Stimulated activated CD4-positive, alpha-beta T cell treated with anti-CD3 and anti-CD28 coated beads, Interleukin-1b, Interleukin-23, amount 100 ng/mL, for 48 hours (primary cell): ENCODE measurements around the gene PIAS1.
"Not testable (repeated sequence)": the region's sequence is repeated elsewhere in the genome, so short reads cannot be mapped to it uniquely, and the experiment has no call there.

Experiments used
- DNase-seq: peaks from one replicate; pipeline ENCODE4 v3.0.0-alpha.2; 2020

PIAS1 gene

GRCh38 chr15:68187559-68187958 is 133.4 kb downstream of the PIAS1 start:
- no peak for DNase-seq

DNA sequence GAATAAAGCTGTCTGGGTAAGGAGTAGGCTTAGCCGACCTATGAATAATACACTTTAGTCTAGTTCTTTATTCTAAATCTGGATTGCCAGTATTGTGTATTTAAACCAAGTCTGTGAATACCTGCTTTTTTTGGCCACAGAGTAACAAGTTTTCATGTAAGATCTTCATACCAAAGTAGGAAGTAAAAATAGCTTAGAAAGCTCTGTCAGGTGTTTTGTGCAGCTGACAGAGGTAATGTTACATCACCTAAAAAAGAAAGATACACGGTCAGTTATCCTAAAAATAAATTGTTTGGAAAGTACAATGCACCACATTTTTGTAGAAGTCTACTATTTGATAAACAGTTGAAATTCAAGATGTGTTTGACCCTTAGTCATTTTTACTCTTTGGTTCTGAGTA is 134.5 kb downstream of the PIAS1 start:
- no peak for DNase-seq

- no peak for DNase-seq
Observed at GRCh38 chr15:68190048-68190447, 135.9 kb downstream of the PIAS1 start.

DNA sequence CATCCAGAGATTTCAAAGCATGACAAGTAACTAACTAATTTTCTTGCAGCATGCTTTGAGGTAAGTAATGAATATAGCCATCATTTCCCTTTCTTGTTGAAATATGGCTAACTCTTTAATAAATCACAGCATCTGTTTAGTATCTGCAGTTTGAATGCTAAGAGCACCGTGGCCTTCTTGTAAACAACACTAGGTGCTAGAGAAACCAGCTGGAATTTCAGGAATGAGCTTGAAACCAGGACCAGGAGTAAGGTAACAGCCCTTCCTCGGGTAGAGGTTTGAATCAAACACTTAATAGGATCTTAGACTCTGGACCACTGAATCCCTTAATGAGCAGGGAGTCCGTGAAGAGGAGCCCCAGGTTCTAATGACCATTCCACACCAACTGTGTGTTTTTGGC is 137.4 kb downstream of the PIAS1 start:
- DNase-seq, result no peak

DNA sequence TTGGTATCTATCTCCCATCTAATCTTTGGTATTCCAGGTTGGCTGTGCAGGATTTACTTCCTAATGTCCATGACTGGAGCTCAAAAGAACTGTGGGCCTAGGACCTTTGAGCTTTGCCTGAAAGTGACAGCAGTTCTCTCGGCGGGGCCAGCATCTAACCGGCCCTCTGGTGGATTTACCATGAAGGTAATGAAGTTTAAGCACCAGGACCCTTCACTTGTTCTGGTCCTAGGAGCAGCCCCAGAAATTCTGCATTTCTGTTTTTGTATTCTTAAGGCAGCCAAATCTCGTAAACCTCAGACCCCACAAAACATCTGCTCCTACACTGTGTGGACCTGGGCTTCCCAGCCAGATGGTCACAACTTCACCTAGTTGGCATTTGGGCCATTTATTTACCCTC is 138.0 kb downstream of the PIAS1 start:
- DNase-seq, result no peak

GRCh38 chr15:68192804-68193486 is 138.8 kb downstream of the PIAS1 start:
- DNase-seq, result no peak

DNA sequence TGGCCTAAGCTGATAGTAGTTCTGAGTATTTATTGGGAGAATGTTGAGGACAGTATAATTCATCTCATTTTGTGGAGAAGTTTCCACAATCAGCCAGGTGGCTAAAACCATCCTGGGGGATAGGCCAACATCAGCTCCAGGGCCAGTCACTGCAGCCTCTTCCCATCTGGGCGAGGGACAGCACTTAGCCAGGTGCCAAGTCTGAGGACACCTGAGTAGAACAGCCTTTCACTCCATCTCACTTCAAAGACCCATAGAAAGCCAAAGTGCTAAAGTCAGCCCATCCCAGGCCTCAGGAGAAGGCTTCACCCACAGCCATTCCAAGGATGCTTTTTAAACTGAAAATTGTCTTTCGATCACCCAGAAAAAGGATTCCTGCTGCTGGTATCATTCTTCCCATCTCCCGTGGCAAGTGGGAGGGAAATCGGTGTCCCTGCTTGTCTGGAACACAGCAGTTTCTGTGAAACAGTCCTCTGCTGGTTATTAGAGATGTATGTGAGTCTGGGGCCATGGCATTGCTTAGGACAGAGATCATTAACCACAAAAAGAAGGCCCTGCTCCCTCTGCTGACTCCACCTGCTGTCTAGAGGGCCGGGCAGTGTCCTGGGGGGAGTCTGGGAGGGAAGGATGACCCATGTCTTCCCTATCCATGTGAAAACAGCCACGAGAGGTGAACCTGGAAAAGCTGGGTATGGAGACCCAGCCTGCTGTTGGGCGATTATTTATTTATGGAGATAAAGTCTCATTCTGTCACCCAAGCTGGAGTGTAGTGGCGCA is 141.4 kb downstream of the PIAS1 start:
- DNase-seq, result no peak

- no peak for DNase-seq
Observed at GRCh38 chr15:68196445-68197169, 142.5 kb downstream of the PIAS1 start.

DNA sequence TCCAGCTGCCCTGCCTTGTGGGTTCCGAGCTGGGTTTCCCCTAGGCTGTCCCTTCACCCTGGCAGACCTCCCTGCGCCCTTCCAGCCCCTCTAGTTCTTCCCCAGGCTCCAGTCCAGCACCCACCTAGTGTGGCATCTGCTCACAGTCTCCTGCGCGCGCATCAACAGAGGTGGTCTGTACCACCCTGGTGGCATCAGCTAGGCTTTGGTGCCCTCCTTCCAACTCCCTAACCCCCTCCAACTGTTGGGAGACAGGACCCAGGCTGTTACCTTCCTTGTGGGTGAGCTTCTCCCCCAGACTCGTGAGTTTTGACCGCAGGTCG is 143.0 kb downstream of the PIAS1 start:
- DNase-seq, result no peak

- DNase-seq, result no peak
Observed at GRCh38 chr15:68197661-68198437, 143.7 kb downstream of the PIAS1 start.

- no peak for DNase-seq
Observed at GRCh38 chr15:68199340-68199739, 145.2 kb downstream of the PIAS1 start.

GRCh38 chr15:68200016-68200861 is 146.1 kb downstream of the PIAS1 start:
- no peak for DNase-seq

DNA sequence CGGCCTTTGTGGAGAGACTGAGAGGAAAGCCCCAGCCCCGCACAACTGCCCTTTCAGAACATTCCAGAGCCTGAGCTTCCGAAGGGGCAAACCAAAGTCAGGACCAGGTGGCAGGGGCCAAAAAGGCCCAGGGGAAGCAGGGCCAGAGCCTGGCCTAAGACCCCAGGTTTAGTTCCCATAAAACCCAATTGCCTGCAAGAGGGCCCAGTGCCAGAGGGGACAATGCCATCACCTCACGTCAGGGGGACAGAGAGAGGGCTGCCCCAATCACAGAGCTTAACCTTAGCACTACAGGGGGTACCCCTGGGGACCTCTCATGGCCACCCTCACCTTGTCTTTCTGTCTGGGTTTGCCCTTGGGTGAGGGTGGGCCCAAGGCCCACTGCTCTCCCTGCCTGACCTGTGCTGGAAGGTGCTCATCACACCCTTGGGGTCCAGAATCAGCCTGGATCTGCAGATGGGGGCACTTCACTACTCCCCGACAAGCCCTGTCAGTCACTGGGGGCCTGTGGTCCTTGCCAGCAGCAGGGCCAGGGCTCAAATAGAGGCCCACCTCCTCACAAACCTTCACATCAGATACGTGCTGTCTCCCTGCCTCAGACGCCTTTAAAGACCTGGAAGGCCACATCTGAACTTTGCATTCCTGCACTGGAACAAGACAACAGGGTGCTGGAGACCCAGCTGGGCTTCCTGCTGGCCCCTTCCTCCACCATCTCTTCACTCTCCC is 147.2 kb downstream of the PIAS1 start:
- no peak for DNase-seq

GRCh38 chr15:68201879-68202261 is 147.8 kb downstream of the PIAS1 start:
- no peak for DNase-seq

- not testable (repeated sequence) for DNase-seq
Observed at GRCh38 chr15:68202994-68203393, 148.9 kb downstream of the PIAS1 start.

- no peak for DNase-seq
Observed at GRCh38 chr15:68203486-68203885, 149.4 kb downstream of the PIAS1 start.

DNA sequence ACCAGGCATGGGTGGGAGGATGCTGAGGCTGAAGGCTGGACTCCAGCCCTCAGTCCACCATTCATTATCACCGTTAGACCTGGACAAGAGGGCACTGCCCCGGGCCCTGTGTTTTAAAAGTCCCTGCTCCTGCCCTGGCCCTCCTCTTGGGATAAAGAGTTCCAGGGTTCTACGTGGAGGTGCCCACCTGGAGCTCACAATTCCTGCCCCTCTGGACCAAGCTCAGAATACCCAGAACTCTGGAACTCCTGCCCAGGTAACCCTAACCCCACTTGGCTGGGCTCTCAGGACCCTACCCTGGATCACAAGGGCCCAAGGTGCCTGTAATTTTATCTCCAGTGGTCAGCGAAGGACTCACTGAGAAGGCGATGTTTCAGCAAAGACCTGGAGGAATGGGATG is 149.8 kb downstream of the PIAS1 start:
- no peak for DNase-seq

- DNase-seq, result no peak
Observed at GRCh38 chr15:68204361-68204760, 150.2 kb downstream of the PIAS1 start.

DNA sequence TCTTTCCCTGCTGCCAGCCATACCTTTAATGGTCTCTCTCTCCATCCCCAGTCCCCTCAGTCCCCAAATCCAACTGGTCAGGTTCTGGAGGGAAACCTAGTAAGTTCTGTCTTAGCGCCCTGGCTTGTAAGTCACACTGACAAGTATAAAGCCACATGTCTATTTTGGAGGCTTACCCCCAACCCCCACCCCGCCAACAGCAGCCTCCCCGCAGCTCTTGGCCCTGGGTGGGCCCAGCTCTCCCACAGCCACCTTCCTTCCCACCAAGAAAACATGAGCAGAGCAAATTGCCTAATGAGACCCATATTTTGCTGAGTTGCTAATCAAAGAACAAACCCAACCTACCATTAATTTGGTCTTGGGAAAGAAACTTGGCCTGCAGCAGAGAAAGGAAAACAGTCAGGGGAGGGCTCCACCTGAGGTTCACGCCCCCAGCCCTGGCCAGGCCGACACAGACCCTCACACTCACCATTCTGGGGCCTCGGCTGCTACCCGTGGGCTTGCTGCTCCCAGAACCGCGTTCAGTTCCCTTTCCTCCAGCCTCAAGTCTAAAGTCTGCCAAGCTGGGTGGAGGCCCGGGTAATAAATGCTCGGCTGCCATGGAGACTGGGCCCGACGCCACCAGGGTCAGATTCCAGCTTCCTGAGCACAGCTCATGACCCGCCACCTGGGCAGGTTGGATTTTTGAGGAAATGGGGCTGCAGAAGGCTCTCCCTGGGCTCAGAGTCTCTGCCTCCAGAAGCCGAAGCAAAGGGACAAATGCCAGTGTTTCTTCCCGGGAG is 150.9 kb downstream of the PIAS1 start, which contains the start of gene CALML4:
Gene CALML4 (minus strand): TSS at position 557 of the 782 bp plus-strand sequence. CDS start 85 bp downstream, at position 472.
- no peak for DNase-seq

GRCh38 chr15:68205558-68205944 is 151.4 kb downstream of the PIAS1 start:
- DNase-seq, result no peak
